ENCODE data around the gene PROC.

- TF ChIP-seq YY1 (IDR thresholded peaks at IDR 0.05; ENCODE audit: extremely low read depth, insufficient replicate concordance, low read depth, low read length) (no peak), CTCF (IDR thresholded peaks at IDR 0.05 in 2 of 3, conservative IDR thresholded peaks at IDR 0.05 in 1 of 3; ENCODE audit: borderline replicate concordance in 1 of 3, insufficient read depth in 1 of 3, low read depth in 2 of 3, low read length in 2 of 3) (no peak)
Observed at GRCh38 chr2:127454595-127455565, 36.7 kb downstream of the PROC start.

Data from HCT116 (cell line).